NCI-H2081 treated with DMSO at 0.1 percent for 48 hours (cell line): Measurements from ENCODE around the gene RING1.

Experiments used
- DNase-seq: peaks from one replicate; lab custom pipeline; 2025; lab: John Stamatoyannopoulos, UW

The RING1 gene

DNA sequence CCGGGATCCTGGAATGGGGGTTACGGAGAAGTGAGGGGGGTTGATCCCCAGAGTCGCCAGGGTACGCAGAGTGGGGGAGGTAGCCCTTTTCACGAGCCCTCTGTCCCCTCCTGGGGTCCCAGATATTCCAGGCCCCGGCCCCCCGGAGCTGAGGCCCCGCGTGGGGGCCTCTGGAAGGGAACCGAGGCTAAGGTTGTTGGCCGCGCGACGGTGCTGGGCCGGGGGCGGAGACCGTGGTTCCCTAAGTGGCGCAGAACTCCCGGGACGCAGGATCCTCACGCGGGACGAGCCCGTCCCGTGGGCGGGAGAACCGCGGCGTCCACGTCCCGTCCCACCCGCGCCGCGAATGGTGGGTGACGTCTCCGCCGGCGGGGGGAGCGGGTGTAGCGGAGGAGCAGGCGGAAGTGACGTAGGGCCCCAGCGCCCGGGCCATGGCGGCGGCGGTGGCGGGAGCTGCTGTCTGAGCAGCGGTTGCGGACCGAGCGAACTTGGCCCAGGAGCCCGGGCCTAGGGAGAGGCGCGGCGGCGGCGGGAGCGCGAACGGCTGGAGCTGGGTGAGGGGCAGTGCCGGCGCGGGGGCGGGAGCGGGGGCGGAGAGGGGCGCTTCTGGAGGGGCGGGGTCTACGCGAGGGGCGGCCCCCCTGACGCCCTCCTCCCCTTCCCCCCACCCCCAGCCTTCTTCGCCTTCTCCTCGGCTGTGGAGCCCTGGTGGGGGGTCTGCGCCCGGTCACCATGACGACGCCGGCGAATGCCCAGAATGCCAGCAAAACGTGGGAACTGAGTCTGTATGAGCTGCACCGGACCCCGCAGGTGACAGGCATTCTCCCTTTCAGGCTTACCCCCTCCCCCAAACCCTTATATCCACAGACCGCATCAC, at the start of gene RING1:
Gene RING1 (plus strand): TSS at position 410 of the 877 bp plus-strand sequence. CDS start 323 bp downstream, at position 733.
- no peak for DNase-seq

DNA sequence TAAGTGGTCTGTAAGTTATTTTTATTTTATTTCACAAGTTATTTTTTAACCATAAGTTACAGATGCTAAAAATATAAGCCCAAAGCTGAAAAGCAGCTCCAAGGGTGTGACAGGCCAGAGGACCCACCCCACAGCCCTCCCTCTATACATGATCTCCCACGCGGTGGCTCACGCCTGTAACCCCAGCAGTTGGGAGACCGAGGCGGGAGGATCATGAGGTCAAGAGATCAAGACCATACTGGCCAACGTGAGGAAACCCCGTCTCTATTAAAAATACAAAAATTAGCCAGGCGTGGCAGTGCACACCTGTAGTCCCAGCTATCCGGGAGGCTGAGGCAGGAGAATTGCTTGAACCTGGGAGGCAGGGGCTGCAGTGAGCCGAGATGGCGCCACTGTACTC, 48.2 kb upstream of the RING1 start:
- DNase-seq, result no peak

DNA sequence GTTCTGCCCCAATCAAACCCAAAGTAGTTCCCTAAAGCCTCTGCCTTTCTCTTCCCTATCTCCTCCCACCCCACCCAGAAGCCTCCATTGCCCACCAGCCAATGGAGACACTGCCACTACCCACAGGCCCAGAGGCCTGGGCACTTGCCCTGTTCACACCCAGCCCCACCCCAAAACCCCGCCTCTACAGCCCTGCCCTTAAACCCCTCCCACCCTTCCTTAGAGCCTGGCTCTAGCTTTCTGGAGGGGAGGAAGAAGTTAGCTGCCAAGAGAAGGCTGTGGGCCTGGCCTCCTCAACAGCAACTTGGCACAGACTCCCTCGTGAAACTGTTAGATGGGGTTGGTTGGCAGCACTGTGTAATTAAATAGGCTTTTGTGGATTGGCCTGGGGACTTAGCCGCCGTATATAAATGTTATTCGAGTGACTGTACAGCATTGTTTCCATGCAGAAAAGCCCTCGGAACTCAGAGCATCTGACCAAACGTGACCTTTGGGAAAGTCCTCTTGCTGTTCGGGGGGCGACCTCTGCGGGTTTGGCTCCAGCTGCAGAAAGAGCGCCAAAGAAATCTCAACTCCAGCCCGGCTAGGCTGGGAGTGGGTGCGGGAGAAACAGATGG, 47.5 kb upstream of the RING1 start:
- no peak for DNase-seq

DNA sequence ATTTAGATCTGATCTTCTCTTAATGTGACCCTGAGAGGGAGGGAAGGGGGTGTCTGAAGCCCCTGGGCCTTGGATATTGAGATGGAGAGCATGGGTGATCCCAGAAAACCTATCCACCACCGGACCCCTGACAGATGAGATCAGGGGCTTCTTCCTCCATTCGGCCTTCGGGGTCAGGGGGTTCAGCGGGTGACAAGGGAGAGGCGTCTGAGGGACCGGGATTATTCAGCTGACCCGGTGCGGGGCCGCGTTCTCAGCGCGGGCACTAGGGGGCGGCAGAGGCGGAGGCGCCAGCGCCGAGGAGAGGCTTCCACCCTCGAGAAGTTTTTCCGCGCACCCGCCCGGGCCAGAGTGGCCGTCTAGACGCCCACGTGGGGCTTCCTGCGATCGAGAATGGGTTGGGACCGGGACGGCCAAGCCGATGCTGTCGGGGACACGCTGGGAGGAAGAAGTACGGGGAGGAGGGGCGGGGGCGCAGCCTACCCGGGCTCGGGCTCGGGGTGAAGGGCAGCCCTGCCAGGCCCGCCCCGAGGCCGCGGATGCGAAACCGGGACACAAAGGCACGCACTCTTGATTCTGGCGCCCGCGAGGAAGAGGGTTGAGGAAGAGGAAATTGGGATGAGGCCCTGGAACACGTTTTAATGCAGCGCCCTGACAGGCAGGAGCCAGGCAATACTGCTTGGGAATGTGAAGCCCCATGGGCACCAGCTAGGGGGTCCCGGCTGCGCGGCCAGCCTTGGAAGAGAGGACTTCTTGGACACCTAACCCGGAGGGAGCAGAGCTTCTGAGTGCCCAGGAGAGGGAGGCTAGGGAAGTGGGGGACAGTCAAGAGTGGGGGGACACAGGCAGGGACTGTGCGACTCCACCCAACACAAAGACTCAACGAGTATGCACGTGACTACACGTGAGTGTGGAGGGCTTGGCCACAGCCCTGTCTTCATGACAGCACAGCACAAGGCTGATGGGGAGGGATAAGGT, 46.7 kb upstream of the RING1 start:
- DNase-seq, result no peak

DNA sequence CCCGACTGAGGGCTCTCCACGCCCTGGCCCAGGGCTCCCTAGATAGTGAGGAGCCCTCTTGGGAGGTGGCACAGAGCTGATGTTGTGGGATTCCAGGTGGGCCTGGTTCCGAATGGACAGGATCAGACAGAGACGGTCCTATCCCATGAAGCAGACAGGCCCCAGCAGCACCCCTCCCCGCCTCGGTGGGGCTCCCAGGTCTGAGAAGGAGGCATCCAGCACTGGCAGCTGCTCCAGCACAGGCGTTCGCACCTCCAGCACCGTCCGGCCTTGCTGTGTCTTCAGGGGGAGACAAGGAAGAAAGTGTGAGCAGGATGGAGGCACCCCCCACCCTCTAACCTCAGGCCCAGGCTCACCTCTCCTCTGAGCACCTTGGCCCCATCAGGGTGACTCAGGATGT, 44.8 kb upstream of the RING1 start:
- DNase-seq, result no peak

DNA sequence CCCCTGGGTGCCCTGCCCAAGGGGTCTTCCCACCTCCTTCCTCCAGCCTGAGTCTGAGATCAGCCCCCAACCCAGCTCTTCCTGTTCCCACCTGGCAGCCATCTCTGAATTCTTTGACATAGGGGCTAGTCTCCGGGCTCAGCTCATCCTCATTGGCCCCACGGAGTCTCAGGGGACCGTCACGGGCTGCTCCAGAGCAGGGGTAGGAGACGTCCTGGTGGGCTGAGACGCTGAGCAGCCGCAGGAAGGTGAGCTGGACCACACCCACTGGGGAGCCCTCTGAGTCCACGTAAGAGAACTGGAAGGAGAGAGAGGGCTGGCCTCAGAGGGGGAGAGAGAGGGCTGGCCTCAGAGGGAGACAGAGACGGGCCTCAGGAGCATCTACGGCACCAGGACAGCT, 44.1 kb upstream of the RING1 start:
- no peak for DNase-seq

DNA sequence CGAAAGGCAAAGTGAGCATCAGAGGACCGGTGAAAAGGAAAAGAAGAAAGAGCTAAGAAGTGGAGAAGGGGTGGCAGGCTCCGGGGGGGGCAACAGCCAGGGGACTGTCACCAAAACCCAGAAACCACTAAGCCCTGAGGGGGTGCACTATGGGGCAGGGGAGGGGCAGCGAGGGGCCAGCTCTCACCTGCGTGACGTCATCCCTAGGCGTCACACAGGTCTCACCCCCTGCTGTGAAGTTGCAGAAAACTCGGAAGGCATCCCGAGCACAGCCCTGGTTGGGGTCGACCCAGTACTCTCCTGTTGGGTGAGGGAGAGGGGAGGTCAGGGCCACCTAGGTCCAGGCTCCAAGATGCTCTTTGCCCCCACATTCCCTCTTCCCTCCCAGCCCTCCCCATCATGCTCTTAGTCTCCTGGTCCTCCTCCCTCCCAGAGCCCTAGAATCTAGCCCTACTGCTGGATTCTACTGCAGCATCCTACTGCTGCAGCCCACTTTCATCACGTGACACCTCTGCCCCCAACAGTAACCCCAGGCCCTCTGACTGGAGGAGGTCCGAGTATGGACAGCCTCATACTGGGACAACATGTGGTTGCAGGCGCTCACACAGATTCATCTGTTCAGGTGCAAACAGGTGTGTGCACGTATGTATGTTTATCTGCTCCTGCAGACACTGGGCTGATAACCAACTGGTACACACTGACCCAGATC, 43.5 kb upstream of the RING1 start:
- DNase-seq, result no peak

DNA sequence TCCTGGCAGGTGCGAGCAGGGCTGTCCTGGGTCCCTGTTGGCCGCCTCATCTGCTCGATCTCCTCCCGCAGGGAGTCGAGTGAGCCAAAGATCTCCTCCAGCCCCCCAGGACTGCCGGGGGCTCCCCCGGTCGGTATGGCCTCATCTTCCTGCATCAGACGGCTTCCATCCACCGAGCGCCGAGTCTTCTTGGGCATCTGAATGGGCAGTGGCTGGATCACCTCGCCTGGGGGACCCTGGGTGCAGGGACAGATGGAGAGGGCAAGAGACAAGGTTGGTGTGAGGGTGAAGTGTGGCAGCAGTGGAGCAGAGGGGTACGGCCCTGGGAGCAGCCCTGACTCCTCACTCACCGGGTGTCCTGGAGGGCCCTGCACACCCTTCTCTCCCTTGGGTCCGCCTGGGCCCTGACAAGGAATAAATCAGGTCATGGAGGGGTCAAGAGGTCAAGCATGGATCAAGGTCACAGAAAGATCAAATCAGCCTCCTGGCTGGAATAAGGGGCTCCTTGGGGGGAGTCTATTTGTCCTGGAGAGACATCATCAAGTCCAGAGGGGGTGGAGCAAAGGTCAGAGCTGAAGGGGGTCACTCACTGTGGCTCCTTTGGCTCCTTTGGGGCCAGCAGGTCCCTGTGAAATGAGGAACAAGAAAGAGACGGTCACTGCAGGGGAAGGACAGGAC, 42.6 kb upstream of the RING1 start:
- DNase-seq, result no peak

DNA sequence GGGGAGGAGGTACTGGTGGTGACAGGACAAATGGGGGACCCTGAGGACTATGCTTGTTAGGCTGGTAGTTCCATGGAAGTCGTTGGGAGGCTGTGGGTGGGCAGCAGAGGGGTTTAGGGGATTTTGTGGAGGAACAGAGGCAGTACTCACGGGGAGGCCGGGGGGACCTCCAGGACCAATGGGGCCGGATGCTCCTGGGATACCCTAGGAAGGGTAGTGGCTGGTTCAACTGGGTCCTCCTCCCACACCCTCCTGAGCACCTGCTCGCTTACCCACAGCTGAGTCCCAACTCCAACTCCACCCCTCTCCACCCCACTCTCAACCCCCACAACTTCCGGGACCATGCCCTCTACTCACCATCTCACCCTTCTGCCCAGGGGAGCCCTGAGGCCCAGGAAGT, 41.9 kb upstream of the RING1 start:
- DNase-seq, result no peak

DNA sequence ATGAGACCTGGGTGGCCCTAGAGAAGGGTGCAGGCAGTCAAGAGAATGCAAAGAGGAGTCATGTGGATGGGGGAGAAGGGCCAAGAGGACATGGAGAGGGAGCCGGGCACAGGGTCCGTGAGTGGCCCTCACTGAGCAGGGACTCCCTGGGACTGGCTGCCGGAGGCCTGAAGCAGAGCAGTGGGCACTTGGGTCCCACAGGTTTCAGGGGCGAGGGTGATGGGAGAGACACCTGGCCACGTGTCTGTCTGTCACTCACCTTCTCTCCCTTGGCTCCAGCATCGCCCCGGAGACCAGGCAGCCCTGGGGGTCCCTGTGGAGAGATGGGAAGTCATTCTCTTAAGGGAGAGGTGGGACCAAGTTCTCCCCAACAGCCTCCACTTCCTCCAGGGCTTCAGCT, 41.5 kb upstream of the RING1 start:
- DNase-seq, result no peak

DNA sequence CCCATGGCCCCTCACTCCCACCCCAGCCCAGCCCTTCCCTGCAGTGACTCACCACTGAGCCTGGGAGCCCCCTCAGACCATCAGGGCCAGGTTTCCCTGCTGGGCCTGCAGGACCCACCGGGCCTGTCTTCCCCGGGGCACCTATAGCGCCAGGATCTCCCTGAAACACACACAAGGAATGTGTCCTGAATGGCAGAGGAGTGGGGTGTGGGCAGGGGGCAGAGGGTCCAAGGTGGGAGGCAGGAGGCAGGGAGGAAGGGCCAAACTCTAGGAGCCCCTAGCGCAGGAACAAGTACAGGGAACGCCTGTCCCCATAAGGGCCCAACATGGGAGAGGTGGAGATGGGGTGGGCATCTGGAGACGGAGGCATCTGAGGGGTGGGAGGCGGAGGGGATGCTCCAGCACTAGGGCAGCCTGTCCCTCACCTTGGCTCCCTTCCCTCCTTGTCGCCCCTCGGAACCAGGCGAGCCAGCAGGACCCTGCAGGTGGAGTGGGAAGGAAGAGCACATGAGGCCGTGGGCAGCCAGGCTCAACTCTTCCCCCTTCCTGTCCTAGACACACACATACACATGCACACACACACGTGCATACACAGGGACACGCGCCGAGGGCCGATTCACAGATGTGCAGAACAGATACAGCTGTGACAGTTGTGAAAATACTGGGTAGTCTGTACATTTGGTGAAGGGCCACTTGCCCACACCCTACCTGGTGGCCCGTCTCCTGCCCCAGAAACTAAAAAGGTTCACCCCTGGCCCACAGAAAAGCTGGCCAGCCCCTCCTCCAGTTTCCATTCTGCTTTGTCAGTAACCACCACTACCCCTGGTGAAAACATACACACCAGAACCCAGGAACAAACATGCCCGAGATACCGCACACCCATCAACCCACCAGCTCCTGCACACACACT, 40.7 kb upstream of the RING1 start:
- DNase-seq, result no peak

DNA sequence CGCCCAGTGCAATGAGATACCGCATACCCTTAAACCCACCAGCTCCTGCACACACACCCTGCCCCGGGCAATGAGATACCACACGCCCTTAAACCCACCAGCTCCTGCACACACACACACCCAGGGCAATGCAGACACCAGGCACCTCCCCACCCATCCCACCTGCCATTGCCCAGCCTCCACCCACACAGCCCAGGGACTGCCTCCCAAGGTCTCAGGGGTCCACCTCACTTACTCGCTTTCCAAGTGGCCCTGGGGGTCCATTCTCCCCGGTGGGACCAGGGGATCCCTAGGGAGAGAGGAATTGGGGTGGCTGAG, 40.1 kb upstream of the RING1 start:
- no peak for DNase-seq

DNA sequence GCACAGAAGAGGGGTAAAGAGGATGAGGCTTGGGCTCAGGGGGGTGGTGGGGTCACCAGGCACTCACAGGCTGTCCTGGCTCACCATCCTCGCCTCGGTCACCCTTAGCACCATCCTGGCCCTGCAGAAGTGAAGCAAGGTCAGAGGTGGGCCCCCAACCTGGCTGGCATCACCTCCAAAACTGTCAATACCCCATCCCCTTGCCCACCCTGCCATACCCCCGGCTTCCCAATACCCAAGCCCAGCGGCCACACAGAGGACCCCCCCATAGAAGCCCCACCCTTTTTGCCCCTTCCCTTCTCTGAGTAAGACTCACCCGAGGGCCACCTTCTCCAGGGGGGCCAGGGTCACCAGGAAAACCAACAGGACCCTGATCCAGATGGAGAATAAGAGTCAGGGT, 39.7 kb upstream of the RING1 start:
- DNase-seq, result no peak

DNA sequence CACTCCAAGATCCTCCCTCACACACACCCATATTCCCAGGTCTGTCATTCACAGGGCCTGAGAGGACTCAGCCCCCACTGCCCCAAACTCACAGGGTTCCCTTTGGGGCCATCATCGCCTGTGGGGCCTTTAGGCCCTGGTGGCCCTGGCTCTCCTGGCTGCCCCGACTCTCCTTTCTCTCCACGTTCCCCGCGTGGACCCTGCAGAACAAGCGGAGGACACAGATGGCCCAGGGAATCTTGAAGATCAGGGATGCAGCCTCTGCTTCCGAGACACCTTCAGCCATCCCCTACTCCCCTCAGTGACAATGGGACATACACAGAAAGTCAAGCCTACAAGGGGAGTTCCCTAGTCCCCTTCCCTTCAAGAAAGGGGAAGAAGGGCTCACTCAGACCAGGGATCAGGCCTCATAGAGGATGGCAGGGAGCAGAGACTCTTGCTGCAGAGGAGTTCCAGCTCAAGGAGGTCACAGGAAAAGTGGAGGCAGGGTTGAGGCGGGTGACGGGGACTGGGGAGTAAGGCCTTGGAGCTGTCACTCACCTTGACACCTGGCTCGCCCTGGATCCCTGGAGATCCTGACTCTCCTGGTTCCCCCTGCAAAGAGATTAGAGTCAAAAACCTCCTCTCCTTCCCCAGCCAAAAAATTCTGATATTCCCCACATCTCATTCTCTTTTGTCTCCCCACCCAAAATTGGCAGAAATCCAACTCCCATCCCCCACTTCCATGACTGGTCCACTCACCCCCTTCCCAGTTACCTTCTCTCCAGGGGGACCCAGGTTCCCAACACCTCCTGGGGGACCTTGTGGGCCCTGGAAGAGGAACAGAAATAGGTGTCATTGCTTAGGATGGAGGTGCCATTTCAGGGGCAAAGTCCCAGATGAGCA, 38.8 kb upstream of the RING1 start:
- no peak for DNase-seq

DNA sequence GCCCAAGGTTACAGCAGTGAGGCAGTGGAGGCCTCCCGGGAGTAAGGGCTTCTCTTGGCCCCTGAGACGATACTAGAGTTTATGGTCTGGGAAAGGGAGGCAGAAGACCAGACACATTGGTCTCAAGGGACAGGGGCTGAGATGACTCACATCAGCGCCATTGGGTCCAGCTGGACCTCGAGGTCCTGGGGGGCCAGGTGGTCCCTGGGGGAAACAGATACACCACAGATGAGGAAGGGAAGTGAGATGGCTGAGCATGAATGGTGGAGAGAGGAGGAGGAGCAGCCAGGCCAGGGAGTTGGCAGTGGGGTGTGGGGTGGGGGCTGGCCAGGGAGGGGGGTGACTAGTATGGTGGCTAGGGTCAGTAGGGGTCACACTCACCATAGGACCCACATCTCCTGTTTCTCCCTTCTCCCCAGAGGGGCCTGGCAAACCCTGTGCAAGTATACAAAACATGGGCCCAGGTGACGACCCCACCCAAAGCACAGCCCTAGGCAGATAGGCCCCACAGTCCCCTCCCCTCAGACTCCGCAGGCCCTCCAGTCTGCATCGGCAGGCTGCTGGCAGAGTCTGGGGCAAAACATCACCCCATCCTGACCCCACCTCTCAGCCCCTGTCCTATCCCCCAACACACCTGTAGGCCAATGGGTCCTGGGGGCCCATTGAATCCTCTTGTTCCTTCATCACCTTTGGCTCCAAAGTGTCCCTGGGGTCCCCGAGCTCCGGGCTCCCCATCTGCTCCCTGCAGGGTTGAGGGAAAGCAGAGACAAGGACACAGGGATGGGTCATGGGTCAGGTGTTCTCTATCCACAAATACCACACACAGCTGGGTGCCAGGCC, 37.9 kb upstream of the RING1 start:
- DNase-seq, result no peak

DNA sequence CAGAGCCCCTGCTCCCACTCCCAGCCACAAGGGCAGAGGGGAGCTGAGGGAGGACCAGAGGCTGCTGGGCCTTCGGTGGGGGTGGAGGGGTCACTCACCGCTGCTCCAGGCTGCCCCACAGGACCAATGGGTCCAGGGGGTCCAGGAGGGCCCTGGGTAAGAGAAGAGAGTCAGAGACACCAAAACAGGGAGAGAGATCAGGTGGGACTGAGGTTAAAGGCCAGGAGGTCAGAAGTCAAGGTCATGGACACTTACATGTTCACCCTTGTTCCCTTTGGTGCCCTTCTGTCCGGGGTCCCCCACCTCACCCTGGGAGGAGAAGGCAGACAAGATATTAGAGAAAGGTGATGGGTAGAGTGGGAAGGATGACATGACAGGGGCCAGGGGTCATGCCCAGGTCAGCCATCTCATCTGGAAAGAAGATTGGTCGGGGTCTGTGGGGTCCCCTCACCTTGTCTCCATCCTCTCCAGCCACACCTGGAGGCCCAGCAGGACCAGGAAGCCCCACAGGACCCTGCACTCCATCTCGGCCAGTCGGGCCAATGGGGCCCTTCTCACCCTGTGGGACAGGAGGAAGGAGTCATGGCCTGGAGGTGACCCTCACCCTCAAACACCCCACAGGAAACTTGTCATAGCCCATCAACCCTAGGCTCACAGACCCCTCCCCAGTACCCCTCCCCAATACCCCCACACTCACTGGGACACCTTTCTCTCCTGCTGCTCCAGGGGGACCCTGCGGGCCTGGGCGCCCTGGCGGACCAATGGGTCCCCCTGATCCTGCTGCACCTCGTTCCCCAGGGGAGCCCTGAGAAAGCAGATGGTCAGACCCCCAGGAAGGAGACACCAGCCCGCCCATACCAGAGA, 37.1 kb upstream of the RING1 start:
- DNase-seq, result no peak
